ENCODE data around the gene CLTB. TPM values are rescaled to one million over a fixed set of nuclear protein-coding genes. Genes with fewer than 3 reads are reported as not detected.
A peak's percentile ranks its signal among the peaks of the same experiment; 100 is the strongest.

CLTB gene
- polyA plus RNA-seq, 4 donors = 52.4 to 71.9 (median 57.8) TPM

DNA sequence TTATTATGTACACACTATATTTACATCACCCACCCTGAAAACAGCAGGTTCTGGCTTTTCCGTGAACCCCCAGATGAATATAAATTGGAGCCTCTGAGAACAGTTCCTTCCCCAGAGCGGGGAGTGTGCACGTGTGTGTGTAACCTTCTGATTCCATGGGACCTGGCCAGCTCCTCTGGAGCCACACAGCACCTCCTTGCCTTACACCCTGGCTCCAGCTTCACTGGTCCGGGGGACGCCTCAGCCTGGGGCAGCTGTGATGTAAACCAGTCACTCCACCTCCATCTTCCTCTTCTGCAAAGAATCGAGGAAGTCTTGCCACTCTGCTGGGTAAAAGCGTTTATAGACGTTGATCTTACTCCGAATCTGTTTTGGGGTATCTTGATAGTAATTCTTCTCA, 32.4 kb downstream of the CLTB start:
- no peak for DNase-seq (ENCODE audit: low read depth in 4 of 4, low spot score in 2 of 4)

DNA sequence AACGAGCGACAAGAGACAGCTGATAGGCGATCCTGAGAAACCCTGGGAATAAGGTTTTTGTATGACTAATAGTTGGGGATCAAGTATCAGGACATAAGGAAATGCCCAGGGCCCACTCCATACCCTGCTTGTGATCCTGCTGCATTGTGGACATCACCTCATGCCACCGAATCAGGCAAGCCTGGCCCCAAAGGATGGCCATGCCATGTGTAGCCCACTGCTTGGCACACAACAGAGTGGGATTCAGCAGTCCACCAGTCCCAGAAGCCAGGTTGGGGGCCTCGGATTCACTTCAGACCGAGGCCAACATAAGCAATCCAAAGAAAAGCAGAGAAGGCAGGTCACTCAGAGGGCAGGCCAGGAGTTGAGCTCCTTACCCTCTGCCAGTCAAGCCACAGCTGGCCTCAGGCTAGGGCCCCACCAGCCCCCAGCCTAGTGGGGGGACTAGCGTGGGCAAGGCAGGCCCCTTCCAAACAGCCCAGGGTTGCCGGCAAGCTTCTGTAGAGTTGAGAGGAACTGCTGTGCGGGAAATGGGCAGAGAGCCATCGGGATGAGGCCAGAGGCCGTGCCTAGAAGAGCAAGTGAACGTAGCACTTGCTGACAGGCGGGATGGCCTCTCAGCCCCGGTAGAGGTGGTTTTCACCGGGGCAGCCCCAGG, 33.0 kb downstream of the CLTB start:
- DNase-seq (ENCODE audit: low read depth in 4 of 4, low spot score in 2 of 4) = no peak

DNA sequence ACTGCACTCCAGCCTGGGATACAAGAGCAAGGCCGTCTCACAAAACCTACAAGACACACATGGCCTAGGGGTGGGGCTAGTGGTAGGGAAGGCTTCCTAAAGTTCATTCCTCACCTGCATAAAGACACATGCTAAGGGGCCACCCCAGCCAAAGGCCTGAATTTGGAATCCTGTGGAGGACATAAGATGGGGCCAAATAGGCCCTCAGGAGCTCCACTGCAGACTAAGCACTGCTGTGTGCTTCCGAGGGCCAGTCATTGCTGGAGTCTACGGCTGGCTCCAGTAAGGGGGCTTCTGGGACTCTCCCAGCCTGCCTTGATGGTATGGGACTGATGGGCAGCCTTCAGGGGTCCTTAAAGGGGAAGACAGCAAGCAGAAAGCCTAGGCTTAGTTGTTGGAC, 33.6 kb downstream of the CLTB start:
- DNase-seq (ENCODE audit: low read depth in 4 of 4, low spot score in 2 of 4) = no peak

DNA sequence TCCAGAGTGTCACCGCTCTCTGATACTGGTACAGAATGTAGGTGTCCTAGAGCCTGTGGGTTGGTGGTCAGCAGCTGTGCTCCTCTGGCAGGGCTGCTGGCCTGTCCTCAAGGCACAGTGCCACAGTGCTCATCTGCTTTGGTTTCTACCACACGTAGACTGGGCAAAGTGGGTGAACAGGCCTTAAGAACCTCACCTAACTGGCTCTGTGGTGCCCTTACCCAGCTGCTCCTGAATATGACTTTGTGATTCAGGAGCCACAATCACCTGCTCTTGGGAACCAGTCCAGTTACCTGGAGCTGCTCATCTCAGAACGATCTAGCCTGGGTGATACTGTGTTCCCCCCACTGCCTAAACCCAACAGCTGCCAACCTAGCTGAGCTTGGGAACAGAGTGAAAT, 34.4 kb downstream of the CLTB start:
- DNase-seq (ENCODE audit: low read depth in 4 of 4, low spot score in 2 of 4) = no peak

DNA sequence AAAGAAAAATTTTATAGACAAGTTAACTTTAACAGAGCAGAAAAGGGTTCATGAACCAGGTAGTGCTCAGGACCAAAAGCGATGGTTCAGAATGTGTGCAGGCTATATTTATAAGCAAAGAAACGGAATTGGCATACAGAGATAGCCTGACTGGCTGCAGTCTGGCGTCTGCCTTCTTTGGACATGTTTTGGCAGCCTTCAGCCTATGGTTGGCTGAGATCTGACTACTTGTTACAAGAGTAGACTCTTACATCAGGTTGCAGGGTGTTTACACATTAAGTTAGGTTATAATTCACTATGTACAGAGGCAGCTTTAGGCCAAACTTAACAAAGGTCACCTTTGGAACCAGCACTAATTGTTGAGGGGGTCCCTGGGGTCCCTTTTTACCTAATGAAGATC, 34.9 kb downstream of the CLTB start:
- DNase-seq (ENCODE audit: low read depth in 4 of 4, low spot score in 2 of 4) = no peak

DNA sequence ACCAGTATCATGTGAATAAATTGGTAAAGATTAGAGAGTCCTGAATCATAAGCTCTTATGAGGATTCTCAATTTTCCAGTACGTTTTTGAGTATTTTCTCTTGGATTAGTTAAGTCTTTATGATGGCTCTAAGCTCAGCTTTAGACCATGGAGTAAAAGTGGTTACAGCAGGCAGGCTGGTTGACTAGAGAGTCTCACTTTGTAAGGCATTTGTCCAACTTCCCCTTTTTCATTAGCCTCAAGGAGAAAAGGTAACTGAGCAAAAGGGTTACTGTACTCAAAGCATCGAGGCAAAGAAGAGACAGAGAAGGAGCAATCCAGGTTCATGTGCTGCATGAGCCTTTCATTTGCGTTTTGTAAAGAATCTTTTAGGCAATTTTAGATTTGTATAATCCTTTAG, 36.5 kb downstream of the CLTB start:
- DNase-seq (ENCODE audit: low read depth in 4 of 4, low spot score in 2 of 4) = no peak

DNA sequence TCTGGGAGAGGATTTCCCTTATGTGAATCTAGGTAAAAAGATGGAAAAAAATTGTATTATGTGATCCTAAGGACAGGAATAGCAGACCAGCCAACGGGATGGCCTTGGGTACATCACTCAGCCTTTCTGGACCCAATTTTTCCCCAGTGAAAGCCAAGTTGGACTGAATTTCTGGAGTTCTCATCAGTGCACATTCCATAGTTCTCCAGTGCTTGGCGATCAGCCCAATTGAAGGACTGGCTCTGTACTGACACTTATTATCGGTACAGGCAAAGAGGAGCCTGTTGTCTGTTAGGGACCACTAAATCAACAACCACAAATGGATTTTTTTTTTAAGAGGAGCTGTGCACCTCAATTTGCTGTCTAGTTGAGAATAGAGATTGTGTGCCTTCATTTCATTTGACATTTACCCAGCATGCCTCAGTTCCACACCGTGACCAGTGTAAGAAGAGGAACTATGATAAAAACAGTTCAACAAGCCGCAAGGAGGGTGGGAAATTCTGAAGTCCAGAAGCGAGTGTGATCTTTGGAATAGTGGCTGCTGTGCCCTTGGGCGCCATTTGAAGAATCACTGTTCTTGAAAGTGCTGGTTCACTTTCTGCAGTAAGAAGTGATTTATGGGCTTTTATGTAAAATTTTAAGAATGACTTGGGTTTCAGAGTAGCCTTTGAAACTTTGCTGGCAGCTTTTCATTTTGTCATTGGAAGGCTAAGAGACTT, 43.1 kb downstream of the CLTB start:
- DNase-seq (ENCODE audit: low read depth in 4 of 4, low spot score in 2 of 4) = no peak

DNA sequence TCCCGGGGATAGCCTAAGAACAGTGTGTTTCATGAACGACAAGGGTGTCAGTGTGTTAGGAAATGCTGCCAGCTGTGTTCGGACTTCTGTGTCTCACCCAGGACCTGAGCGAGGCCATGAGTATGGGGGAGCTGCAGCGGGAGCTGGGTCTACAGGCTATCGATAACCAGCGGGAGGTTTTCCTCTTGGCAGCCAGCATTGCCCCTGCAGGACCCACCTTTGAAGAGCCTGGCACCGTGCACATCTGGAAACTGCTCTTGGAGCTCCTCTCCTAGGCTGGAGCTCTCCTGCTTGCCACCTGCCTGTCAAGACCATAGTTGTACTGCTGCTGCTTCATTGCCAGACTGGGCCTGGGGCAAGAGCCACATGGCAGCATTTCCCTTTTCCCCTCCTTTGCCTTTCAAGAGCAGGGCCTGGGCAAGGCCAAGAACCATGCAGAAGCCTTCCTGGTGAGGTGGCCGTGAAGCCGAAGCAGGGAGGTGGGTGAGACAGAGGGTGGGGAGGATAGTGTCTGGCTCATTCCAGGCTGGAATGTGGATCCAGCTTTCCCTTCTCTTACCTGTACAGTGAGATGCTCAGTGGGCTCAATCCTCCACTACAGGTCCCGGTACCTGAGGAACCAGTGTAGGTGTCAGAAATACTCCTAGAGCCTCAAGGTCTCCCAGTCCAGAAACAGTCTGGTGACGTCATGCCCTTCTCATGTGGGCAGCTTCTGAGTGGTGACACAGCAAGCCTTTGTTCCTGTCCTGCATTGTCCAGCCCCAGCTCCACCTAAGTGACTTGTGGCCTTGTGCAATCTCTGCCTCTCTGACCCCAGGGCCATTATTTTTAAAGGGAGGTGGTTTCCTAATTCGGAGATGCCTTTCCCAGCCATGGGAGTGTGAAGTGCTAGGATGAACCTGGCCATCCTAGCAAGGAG, 44.5 kb downstream of the CLTB start:
- no peak for DNase-seq (ENCODE audit: low read depth in 4 of 4, low spot score in 2 of 4)

DNA sequence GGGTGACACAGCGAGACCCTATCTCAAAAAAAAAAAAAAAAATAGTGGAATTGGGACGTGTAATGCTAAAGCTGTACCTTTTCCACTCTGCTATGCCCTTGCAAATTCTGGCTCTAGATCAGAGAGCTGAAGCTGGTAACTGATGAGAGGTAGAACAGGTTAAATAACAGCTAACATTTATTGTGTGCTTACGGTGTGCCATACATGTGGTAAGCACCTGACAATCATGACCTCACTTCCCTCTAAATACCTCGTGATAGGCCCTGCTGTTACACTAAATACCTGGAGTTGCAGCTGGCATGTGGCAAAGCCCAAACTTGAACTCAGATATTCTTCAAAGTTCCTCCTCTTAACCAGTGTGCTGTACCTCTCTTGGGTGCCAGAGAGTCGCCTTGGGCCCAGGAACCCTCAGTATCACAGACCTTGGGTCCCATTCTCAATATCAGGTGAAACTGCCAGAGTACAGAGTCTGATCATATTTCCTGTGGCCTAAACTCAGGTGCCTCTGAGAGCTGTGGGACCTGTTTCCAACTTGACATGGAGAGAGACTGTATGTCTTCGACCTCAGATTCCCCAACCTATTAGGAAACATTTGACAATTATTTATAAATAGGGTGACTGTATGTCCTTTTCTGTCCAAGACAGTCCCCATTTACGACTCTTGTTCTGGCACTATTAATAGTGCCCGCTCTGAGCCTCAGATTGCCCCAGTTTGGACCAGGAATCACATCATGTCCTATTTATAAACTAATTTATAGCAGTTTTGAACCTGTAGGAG, 46.2 kb downstream of the CLTB start:
- DNase-seq (ENCODE audit: low read depth in 4 of 4, low spot score in 2 of 4) = no peak

DNA sequence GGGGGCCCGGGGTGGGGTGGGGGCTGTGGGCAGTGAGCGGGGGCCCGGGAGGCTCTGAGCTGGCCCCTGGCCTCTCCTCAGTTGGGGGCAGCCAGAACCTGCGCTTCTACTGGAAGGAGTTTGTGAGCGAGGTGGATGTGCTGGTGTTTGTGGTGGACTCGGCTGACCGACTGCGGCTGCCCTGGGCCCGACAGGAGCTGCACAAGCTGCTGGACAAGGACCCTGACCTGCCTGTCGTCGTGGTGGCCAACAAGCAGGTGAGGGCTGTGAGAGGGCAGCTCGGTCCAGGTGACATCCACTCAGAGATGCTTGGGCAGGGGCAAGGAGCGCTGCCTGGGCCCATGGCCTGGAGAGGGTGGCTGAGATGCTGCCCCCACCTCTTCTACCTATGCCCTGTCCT, 47.6 kb downstream of the CLTB start:
- DNase-seq (ENCODE audit: low read depth in 4 of 4, low spot score in 2 of 4) = no peak

DNA sequence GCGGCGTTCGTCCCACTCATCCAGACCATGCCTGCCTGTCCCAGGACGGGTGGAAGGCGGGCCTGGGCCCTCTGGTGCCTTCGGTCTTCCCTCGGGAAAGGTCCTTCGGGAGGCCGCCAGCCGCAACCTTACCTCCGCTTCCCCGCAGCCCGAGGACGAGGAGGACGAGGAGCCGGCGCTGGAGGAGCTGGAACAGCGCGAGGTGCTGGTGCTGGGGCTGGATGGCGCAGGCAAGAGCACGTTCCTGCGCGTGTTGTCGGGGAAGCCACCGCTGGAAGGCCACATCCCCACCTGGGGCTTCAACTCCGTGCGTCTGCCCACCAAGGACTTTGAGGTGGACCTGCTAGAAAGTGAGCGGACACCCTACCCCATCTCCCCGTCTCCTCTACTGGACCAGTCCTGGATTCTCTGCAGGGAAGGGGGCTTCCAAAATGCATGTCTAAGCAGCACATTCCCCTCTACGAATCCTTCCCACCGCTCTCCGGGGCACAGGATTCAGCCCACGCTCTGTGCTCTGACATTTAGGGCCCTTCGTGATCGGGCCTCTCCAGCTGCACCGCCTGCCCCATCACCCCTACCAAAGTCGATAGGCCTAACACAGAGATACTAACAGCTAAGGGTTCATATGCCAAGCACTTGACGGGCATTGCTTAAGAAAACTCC, 50.0 kb downstream of the CLTB start:
- no peak for DNase-seq (ENCODE audit: low read depth in 4 of 4, low spot score in 2 of 4)

DNA sequence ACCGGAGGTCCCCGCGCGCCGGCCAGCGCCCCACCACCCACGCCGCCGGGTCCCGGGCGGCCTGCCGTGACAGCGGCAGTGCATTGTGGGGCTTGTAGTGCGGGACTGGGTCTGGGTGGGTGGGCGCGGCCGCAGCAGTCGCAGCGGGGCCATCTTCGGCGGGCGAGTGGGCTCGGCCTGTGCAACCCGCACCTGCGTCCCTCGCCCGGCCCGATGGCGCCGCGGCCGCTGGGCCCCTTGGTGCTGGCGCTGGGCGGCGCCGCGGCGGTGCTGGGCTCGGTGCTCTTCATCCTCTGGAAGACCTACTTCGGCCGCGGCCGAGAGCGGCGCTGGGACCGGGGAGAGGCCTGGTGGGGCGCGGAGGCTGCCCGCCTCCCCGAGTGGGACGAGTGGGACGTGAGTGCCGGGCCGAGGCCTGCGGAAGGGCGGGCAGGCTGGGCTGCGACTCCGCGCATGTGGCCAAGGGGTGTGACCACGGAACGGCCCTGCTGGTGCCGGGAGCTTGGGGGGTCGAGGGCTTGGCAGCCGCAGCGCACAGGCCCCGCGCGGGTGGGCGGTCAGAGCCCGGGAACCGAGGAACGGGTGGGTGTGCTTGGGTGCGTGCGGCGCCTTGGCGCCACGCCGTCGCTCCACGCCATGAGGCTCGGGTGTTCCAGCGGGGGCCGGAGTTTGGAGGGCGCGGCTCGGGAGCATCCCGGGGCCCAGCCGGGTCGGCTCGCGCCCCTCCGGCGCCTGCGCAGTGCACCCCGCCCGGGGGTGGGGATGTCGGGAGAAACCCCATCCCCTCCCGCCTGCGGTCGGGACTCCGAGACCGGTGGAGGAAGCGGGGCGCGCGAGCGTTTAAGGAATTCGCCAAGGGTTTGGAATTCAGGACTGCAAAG, 50.7 kb downstream of the CLTB start, which contains the start of gene ARL10:
Gene ARL10, plus strand, starts transcription at position 137 of the 881 bp plus-strand sequence. Its CDS starts 77 bp downstream, at position 214.
- peak in 2 of 4 donors; percentile 16 to 17 for DNase-seq (ENCODE audit: low read depth in 4 of 4, low spot score in 2 of 4)

DNA sequence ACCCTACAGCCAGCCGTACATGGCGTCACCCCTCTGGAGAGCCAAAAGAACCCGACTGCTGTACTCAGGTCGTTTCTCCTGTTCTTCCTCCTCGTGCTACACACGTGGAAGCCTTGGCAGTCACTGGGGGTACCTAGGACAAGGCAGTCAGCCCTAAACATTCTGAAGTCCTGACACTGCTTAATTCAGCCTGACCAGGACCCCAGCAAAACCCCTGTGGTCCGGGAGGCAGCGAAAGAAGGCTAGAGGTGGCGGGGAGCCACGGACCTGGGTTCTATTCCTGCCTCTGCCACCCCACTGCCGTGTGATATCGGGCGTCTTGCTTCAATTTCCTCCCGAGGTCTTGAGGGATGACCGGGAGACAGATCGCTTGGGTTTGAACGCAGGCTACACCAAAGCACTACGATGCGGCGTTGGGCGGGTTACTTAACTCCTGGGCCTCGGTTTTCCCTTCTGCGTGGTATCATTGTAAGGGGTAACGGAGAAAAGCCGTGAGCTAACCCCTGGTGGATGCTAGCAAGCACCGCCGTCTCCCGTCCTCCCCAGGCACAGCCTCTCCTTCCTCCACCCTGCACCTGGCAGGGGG, 51.5 kb downstream of the CLTB start:
- DNase-seq (ENCODE audit: low read depth in 4 of 4, low spot score in 2 of 4) = no peak

DNA sequence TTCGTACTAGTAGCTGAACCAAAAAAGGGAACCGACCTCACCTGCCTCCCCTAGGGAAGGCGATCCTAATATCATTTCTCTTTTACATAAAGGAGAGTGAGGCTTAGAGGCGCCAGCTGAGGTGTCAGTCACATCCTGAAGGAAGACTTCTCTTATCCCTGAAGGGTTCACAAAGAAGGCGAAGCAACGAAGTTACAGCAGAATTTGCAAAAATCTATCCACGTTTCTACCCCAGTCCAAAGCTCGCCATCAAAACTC, 54.2 kb downstream of the CLTB start:
- DNase-seq (ENCODE audit: low read depth in 4 of 4, low spot score in 2 of 4) = no peak

DNA sequence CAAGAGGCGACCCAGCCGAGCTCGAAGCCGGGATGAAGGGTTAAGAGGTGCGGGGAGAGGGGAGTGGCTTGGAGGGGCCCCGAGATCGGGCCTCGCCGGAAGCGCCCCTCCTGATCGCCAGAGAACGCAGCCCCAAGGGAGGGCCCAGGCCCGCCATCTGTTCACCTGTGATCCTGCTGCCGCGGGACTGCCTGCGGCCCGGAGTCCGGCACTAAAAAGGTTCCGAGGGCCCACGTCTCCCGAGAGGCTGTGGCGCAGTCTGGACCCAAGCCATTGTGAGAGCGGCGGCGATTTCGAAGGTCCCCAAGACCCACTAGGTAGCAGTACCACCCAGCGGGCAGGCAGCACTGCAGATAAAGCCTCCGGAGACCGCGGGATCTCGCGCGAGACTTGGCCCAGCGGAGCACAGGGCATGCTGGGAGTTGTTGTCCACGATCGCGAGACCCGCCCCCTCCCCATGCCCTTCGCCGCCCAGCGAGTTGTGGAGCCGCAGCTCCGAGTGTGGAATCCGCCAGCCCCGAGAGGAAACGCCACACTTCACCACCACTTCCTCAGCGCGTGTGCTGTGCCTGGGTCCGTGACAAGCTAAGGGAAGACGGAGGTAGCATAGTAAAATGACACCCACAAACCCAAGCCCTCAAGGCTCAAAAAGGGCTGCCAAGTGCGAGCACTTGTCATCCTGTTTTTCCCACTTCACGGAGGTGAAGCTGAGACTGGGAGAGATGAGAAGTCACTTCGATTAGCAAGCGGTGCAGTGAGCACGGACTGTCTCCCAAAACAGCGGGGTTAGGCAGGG, 54.7 kb downstream of the CLTB start, which contains the start of gene KIAA1191:
Gene KIAA1191, minus strand, starts transcription at position 328 of the 796 bp plus-strand sequence. CDS start 2,256 bp downstream, outside the sequence.
- DNase-seq (ENCODE audit: low read depth in 4 of 4, low spot score in 2 of 4) = peak; percentile 75 to 86 (median 82)

DNA sequence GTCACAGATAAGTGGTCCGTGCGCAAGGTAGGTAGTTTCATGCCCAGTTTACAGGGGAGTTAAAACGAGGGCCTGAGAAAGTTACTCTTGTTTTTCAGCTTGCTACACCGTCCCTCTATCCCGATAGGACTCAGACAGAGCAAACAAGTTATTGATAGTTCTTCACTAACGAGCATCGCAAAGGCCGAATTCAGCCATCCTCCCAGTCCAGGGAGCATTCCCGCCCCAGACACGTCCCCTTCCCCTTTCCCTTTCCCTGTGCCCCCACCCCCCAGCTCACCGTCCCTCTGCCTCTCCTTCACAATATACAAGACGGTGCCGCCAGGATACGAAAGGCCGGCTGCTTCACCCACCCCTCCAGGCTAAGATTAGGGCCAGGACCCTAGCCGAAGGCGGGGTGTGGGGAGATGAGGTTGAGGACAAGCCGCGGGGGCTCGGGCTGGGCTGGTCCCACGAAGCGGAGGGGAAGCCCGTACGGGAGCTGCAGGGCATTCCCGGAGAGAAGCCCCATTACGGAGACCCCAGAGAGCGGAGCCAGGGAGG, 55.4 kb downstream of the CLTB start:
- peak in 1 of 4 donors; percentile 14 for DNase-seq (ENCODE audit: low read depth in 4 of 4, low spot score in 2 of 4)

DNA sequence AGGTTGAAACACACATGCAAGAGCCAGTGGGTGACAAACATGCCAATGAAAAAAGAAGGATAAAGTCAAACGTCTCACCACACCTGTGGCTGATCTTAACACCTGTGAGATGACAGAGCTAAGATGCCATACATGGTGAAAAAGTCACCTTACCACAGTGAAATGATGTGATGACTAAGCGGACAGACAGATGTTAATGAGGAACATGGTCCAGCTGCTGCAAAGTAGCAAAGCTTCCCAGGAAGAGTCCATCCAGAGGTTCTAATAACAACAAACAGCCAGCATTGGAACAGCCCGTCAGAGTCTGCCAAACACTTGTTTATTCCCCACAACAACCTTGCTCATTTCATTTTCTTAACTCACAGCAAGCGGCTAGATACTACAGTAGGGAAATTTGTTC, 56.7 kb downstream of the CLTB start:
- no peak for DNase-seq (ENCODE audit: low read depth in 4 of 4, low spot score in 2 of 4)

DNA sequence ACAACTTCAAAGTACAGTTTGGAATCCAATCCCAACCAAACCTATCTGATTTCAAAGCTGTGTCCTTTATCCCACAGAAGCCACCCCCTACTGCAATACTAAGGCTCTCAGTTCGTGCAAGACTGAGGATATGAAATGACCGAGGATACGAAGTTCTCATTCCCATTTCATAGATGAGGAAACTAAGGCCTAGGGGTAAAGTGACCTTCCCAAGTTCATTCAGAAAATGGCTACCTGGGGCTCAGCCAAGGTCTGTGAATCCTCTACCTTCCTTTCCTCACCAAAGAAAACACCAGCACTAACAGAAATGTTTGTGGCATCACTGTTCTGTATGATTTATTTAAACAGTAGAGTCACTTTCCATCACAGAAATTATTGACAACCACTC, 60.2 kb downstream of the CLTB start:
- no peak for DNase-seq (ENCODE audit: low read depth in 4 of 4, low spot score in 2 of 4)
